Choroid plexus epithelial cell (primary cell): ENCODE data around the gene LRRC49.
A peak's percentile ranks its signal among the peaks of the same experiment; 100 is the strongest.

Experiments used
- DNase-seq: peaks from one replicate; pipeline ENCODE4 v3.0.0-alpha.2; 2010; ENCODE audit warnings: low read depth
- H3K4me3 ChIP-seq: 2 replicates; pipeline ENCODE4 v1.5.1; 2011; ENCODE audit warnings: low read depth, mild to moderate bottlenecking, control low read depth, low read length, moderate library complexity
- TF ChIP-seq, protein P1 (sequence below): conservative IDR thresholded peaks from 2 replicates; pipeline ENCODE4 v1.5.1; 2011; ENCODE audit warnings: low read depth, mild to moderate bottlenecking, control low read depth, inconsistent platforms, low read length, moderate library complexity

The LRRC49 gene

DNA sequence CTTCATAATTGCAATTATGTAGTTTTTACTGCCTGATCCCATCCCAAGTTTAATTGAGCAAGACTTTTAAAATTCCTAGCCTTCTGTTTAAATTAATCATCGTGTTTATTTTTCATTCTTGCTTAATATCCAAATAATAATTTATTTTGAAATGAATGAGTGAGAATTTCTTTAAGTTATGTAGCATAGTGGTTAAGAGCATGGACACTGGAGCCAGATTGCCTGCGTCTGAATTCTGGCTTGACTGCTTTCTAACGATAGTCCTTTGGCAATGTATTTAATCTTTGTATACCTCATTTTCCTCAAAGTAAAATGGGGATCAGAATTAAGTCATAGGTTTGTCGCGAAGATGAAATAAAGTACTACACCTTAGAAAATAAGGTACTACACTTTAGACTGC is 71.4 kb downstream of the LRRC49 start:
- no peak overlapping the region for H3K4me3 ChIP-seq
- TF ChIP-seq, protein P1, sequence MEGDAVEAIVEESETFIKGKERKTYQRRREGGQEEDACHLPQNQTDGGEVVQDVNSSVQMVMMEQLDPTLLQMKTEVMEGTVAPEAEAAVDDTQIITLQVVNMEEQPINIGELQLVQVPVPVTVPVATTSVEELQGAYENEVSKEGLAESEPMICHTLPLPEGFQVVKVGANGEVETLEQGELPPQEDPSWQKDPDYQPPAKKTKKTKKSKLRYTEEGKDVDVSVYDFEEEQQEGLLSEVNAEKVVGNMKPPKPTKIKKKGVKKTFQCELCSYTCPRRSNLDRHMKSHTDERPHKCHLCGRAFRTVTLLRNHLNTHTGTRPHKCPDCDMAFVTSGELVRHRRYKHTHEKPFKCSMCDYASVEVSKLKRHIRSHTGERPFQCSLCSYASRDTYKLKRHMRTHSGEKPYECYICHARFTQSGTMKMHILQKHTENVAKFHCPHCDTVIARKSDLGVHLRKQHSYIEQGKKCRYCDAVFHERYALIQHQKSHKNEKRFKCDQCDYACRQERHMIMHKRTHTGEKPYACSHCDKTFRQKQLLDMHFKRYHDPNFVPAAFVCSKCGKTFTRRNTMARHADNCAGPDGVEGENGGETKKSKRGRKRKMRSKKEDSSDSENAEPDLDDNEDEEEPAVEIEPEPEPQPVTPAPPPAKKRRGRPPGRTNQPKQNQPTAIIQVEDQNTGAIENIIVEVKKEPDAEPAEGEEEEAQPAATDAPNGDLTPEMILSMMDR = no peak
- DNase-seq = no peak

DNA sequence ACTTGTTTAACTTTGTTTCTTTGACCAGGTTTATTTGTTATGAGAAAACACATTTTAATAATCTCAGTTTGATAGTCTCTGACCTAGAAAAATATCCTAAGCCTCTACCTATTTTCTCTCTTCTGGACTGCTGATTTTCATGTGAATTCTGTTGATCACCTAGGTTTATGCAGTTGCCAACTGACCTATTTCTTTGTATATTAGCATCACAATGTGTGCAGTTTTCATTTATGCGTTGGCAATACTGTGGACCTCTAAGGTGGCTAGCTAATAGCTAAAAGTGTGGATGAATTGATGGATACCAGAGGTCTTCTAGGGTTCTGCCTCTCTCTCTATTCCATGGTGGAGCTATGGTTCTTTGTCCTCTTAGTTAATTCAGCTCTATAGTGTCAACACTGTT is 72.1 kb downstream of the LRRC49 start:
- no peak for DNase-seq
- H3K4me3 ChIP-seq = no peak overlapping the region
- TF ChIP-seq, protein P1 = no peak

DNA sequence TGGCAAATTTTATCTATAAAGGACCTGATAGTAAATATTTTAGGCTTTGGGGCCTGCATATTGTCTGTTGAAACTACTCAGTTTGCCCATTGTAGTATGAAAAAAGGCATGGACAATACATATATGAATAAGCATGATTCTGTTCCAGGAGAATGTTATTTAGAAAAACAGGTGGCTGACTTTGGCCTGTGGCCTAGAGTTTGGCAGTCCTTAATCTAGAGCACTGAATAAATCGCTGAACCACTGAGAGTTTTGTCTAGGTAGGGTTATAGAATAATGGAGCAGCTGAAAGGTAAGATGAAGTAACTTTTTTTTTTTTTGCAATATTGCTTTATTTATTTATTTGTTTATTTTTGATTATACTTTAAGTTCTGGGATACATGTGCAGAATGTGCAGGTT is 75.0 kb downstream of the LRRC49 start:
- TF ChIP-seq, protein P1 = no peak
- DNase-seq = no peak
- no peak overlapping the region for H3K4me3 ChIP-seq

DNA sequence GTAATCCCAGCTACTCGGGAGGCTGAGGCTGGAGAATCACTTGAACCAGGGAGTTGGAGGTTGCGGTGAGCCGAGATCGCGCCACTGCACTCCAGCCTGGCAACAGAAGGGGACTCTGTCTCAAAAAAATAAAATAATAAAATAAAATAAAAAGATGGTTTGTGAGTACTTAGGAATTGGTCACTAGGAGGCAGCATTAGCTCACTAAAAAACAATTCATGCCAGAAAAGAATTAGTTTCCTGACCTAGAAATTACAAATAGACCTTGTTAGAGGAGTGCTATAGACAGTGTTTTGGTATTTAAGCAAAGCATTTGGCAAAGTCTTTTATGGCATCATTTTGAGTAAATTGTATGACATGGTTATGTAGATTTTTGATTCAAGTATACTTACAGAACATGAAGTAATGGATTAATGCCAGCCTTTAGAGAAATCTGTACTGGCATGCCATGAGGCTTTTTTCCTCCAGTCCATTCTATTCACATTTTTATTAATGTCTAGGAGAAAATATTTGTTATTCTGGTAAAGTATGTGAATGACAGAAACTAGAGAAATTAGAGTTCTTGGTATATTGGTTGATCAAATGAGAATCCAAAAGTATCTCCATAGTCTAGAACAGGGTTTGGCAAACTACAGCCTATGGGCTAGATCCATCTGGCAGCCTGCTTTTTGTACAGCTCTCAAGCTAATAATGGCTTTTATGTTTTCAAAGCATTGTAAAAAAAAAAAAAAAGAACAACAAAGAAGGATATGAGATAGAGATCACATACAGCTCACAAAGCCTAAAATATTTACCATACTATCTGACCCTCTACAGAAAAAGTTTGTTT is 81.6 kb downstream of the LRRC49 start:
- H3K4me3 ChIP-seq = no peak overlapping the region
- DNase-seq = peak; percentile 84
- TF ChIP-seq, protein P1 = peak; percentile 53

DNA sequence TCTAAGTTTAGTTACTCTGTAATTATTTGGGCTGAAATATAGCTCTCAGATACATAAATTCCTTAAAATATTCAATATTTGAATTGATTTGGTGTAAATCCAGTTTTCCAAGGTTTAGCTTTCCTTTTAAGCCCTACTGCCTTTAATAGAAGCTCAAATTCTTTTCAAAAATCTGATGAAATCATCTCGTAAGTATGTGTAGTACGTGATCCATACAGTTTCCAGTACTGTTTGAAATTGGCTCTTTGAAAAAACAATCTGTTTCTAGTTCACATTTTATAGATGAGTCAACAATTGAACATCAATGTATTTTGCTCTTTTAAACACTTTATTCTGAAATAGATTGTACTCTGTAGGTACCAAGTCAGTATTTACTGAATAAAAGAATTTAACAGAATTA is 84.2 kb downstream of the LRRC49 start:
- DNase-seq = peak; percentile 71
- TF ChIP-seq, protein P1 = no peak
- H3K4me3 ChIP-seq = no peak overlapping the region

DNA sequence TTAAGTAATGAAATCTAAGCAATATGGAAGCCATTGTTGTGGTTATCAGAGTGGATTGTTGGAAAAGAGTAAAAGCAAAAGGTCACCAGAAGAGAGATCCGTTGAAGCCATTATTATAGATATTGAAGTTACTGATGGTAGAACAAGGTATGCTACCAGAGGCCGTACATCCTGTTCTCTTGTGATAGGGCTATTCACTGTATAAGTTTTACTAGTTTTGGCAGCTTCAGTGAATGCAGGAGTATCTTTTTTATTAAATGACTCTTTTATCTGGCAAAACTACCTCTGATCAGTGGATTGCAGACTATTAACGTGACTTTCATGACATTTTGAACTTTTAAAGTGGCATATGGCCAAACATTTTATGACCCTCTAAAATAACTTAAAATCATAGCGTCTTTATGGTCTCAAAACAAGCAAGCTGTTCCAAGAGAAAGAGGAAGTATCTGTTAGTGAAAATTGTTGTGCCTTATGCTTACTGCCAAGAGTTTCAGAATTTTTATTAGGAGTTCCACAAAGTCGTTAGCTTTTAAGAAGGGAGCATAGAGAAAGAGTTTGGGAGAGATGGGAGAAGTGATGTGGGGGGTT is 102.9 kb downstream of the LRRC49 start:
- H3K4me3 ChIP-seq = no peak overlapping the region
- DNase-seq = no peak
- TF ChIP-seq, protein P1 = no peak

DNA sequence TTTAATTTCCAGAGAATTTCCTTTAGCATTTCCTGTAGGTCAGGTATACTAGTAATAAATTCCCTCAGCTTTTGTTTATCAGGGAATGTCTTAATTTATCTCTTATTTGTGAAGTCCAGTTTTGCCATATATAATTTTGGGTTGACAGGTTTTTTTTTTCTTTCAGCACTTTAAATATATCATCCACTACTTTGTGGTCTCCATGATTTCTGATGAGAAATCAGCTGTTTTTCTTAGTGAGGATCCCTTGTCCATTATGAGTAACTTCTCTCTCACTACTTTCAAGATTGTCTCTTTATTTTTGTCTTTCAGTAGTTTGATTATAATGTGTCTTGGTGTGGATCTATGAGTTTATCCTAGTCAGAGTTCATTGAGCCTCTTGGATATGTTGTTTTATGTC is 105.7 kb downstream of the LRRC49 start:
- DNase-seq = no peak
- TF ChIP-seq, protein P1 = no peak
- no peak overlapping the region for H3K4me3 ChIP-seq
